ENCODE measurements around the gene TLCD4.

Gene TLCD4, protein sequence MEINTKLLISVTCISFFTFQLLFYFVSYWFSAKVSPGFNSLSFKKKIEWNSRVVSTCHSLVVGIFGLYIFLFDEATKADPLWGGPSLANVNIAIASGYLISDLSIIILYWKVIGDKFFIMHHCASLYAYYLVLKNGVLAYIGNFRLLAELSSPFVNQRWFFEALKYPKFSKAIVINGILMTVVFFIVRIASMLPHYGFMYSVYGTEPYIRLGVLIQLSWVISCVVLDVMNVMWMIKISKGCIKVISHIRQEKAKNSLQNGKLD

DNA sequence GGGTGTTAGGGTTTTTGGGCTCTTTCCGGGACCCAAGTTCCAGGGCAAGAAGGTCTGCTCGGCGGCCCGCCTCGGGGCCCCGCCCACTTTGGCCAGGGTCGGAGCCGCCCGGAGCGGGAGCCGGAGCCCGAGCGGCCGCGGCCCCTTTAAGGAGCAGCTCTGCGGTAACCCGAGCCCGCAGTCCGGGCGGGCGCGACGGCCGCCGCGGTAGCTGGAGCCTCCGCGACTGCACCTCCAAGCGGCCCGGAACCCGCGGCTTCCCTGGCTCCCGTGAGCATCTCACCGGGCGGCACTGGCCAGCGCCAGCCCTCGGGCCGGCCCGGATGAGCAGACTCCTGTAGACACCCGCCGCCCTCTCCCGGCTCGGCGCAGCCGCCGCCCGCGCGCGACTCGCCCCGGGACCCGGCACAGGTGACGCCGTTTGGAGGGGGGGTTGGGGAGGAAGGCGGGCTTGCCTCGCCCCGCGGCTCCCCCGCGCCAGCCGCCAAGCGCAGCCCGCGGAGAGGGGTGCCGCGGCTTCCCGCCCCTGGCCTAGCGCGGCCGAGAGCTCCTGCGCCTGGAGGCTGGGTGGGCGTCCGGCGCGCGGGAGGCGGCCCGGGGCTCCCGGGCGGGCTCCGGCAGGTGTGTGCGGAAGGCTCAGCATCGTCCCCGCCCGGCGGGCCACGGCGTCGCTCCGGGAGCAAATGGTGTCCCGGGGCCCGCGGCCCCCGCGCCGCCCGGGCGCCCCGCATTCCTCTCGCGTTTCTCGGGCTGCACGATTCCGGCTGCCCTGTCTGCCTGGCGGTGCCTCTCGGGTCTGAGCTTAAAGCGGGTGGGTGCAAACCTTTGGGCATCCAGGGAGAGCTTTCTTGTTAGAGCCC lies at the start of gene TLCD4:
Gene TLCD4, plus strand, starts transcription at position 149 of the 860 bp plus-strand sequence. CDS start 26,547 bp downstream, outside the sequence.
- peak within 1 kb of the TSS; percentile 41 for H3K4me3 ChIP-seq (ENCODE audit: control insufficient read depth, low read depth, low read length)
- no peak for DNase-seq (ENCODE audit: low read depth)
- TF ChIP-seq CTCF (IDR thresholded peaks at IDR 0.05; ENCODE audit: control insufficient read depth, insufficient read depth, low read depth, low read length, missing control alignments): no peak

- no peak for DNase-seq (ENCODE audit: low read depth)
- no peak overlapping the region for H3K4me3 ChIP-seq (ENCODE audit: control insufficient read depth, low read depth, low read length)
- no peak for TF ChIP-seq CTCF (IDR thresholded peaks at IDR 0.05; ENCODE audit: control insufficient read depth, insufficient read depth, low read depth, low read length, missing control alignments)
These were observed 49.6 kb upstream of the TLCD4 start for GRCh38 chr1:95067568-95067967.

DNA sequence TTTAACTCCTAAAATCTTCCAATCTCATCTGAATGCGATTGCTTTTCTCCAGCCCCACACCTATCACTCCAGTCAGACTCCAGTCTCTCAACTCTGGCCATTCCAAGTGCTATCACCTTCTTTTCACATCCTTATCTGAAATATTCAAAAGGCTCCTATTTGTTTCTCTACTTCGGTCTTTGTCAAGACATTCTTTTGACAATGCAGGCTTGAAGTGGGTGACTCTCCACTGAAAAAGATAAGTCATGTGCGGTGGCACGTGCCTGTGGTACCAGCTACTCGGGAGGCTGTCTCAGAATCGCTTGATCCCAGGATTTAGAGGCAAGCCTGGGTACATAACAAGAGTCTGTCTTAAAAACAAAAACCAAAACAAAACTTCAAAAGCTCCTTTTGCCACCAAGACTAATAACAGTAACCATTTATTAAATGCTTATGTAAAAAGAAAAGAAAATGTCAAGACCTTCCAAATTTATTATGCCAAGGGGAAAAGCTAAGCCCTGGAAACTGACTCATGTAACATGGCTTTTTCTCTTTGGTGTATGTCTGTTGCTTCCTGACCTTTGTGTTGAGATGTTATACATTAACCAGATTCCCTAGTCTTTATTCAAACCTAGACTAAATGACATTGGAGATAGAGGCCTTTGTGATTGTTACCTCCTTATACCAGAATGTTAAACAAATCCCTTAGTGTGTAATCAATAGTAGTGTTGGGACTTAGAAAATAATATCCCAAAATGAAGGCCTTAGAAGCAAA lies 48.0 kb upstream of the TLCD4 start:
- no peak for TF ChIP-seq CTCF (IDR thresholded peaks at IDR 0.05; ENCODE audit: control insufficient read depth, insufficient read depth, low read depth, low read length, missing control alignments)
- H3K4me3 ChIP-seq (ENCODE audit: control insufficient read depth, low read depth, low read length): no peak overlapping the region
- no peak for DNase-seq (ENCODE audit: low read depth)

DNA sequence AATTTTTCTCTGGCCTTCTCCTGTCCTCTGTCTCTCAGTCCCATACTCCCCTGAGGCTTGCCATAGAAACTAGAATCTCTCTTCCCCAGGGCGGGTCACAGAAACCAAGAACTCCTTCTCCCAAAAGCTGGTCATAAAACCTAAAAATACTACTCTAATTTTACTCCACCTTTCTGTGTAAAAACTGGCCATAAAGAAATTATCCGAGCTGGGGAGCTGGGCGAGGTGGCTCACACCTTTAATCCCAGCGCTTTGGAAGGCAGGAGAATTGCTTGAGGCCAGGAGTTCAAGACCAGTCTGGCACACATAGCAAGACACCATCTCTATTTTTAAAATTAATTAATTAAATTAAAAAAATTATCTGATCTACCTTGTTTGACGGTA lies 47.5 kb upstream of the TLCD4 start:
- H3K4me3 ChIP-seq (ENCODE audit: control insufficient read depth, low read depth, low read length): no peak overlapping the region
- TF ChIP-seq CTCF (IDR thresholded peaks at IDR 0.05; ENCODE audit: control insufficient read depth, insufficient read depth, low read depth, low read length, missing control alignments): no peak
- DNase-seq (ENCODE audit: low read depth): no peak

- no peak for TF ChIP-seq CTCF (IDR thresholded peaks at IDR 0.05; ENCODE audit: control insufficient read depth, insufficient read depth, low read depth, low read length, missing control alignments)
- no peak overlapping the region for H3K4me3 ChIP-seq (ENCODE audit: control insufficient read depth, low read depth, low read length)
- no peak for DNase-seq (ENCODE audit: low read depth)
These were observed 45.6 kb upstream of the TLCD4 start for GRCh38 chr1:95071539-95071938.

GRCh38 chr1:95072117-95072516 lies 45.0 kb upstream of the TLCD4 start:
- peak overlapping the region; percentile 68 for H3K4me3 ChIP-seq (ENCODE audit: control insufficient read depth, low read depth, low read length)
- DNase-seq (ENCODE audit: low read depth): no peak
- TF ChIP-seq CTCF (IDR thresholded peaks at IDR 0.05; ENCODE audit: control insufficient read depth, insufficient read depth, low read depth, low read length, missing control alignments): no peak

Measured in AG09309 (cell line).